Lower lobe of right lung (tissue), 2 donors: ENCODE measurements around the gene POLR3GL. TPM values are rescaled to one million over a fixed set of nuclear protein-coding genes. Genes with fewer than 3 reads are reported as not detected.

Source experiments
- ATAC-seq, 2 donors: fragments of 200-7000 bp; cut with Tn5 transposase; one replicate each; pipeline ENCODE4 v1.9.1; 2020 to 2022; ENCODE audit warnings: mild to moderate bottlenecking in 2 of 2, moderate library complexity in 2 of 2
- DNase-seq: peaks from one replicate; pipeline ENCODE4 v3.0.0-alpha.2; 2020
- H3K27ac ChIP-seq: fragments of 200-600 bp; one replicate; pipeline ENCODE4 v1.8.0; 2022
- H3K27me3 ChIP-seq: fragments of 200-600 bp; one replicate; pipeline ENCODE4 v1.8.0; 2022; ENCODE audit warnings: low read depth
- H3K36me3 ChIP-seq: fragments of 200-600 bp; one replicate; pipeline ENCODE4 v1.8.0; 2022; ENCODE audit warnings: mild to moderate bottlenecking
- H3K4me1 ChIP-seq: fragments of 200-600 bp; one replicate; pipeline ENCODE4 v1.8.0; 2022
- H3K4me3 ChIP-seq: fragments of 200-600 bp; one replicate; pipeline ENCODE4 v1.8.0; 2022; ENCODE audit warnings: mild to moderate bottlenecking
- H3K9me3 ChIP-seq: fragments of 200-600 bp; one replicate; pipeline ENCODE4 v1.8.0; 2022
- CTCF ChIP-seq: fragments of 200-600 bp; IDR thresholded peaks from one replicate; pipeline ENCODE4 v1.8.0; 2022; ENCODE audit warnings: antibody characterized with exemption, mild to moderate bottlenecking
- intact Hi-C: fragments of 100-400 bp; cut with DNase I; formaldehyde crosslinking; loops from one replicate; pipeline ENCODE4 v1.11.0; 2022
- total RNA-seq: library from RNA; stranded (reverse); fragmentation: NEBNext Ultra II Directional; extraction: Animal tissue kit (Norgen Biotek cat#: 25700); gene quantifications from one replicate; pipeline ENCODE4 v1.2.1, GENCODE V29; 2021
- donor health status: DM: no; HTN: yes; CAD: no; lungs with severe emphysema.

POLR3GL gene
- total RNA-seq, 1 donor from 2014 or later = 25.4 TPM

GRCh38 chr1:146013559-146013922, 49.1 kb downstream of the POLR3GL start:
- Histone ChIP-seq H3K27me3 (no peaks in the 10 kb centered on the region), H3K4me3 (no peak overlapping the region), H3K4me1 (peaks cover 41% of the 10 kb centered on the region), H3K36me3 (no peaks in the 10 kb centered on the region), H3K9me3 (no peaks in the 10 kb centered on the region), H3K27ac (no peak overlapping the region)
- no peak for DNase-seq
- no peak for TF ChIP-seq CTCF
- ATAC-seq = no peak
- intact Hi-C loops = loop anchor here (5.0 kb wide), 1 partner anchor 36 kb away; no protein-coding TSS in a partner anchor

- Histone ChIP-seq H3K27ac (no peak overlapping the region), H3K9me3 (no peaks in the 10 kb centered on the region), H3K36me3 (no peaks in the 10 kb centered on the region), H3K4me1 (peaks cover 18% of the 10 kb centered on the region), H3K27me3 (peaks cover 16% of the 10 kb centered on the region), H3K4me3 (no peak overlapping the region)
- DNase-seq = no peak
- intact Hi-C loops = no loop called here
- no peak for ATAC-seq
- TF ChIP-seq CTCF = no peak
Observed at GRCh38 chr1:146016891-146017290, 52.4 kb downstream of the POLR3GL start.

- no peak for TF ChIP-seq CTCF
- no peaks in the 10 kb centered on the region for H3K36me3 ChIP-seq
- ATAC-seq (peak; percentile 38 to 42), DNase-seq (no peak)
- intact Hi-C loops = no loop called here
- H3K9me3 ChIP-seq = no peaks in the 10 kb centered on the region
- H3K4me1 ChIP-seq = peaks cover 8% of the 10 kb centered on the region
- H3K27me3 ChIP-seq = peaks cover 20% of the 10 kb centered on the region
- peak overlapping the region; percentile 33 for H3K4me3 ChIP-seq
- no peak overlapping the region for H3K27ac ChIP-seq
Observed at GRCh38 chr1:146019231-146020057, 55.0 kb downstream of the POLR3GL start.

- Histone ChIP-seq H3K27me3 (peaks cover 20% of the 10 kb centered on the region), H3K9me3 (no peaks in the 10 kb centered on the region), H3K4me3 (no peak overlapping the region), H3K27ac (no peak overlapping the region), H3K36me3 (no peaks in the 10 kb centered on the region), H3K4me1 (peaks cover 8% of the 10 kb centered on the region)
- no peak for TF ChIP-seq CTCF
- DNase-seq = no peak
- peak; percentile 27 to 49 for ATAC-seq
- intact Hi-C loops = no loop called here
Observed at GRCh38 chr1:146020058-146021049, 55.9 kb downstream of the POLR3GL start.

- H3K9me3 ChIP-seq = no peaks in the 10 kb centered on the region
- H3K27me3 ChIP-seq = peaks cover 20% of the 10 kb centered on the region
- no peaks in the 10 kb centered on the region for H3K36me3 ChIP-seq
- DNase-seq (no peak), ATAC-seq (no peak)
- no peak overlapping the region for H3K27ac ChIP-seq
- intact Hi-C loops = no loop called here
- peaks cover 8% of the 10 kb centered on the region for H3K4me1 ChIP-seq
- H3K4me3 ChIP-seq = no peak overlapping the region
- TF ChIP-seq CTCF = no peak
Observed at GRCh38 chr1:146021050-146021445, 56.6 kb downstream of the POLR3GL start.
